Measurements from ENCODE around the gene ACOT12. TPM values are rescaled to one million over a fixed set of nuclear protein-coding genes. Genes with fewer than 3 reads are reported as not detected.

The ACOT12 gene
- total RNA-seq (ENCODE audit: unreplicated experiment), result not detected
- long read RNA-seq, result 0 reads

DNA sequence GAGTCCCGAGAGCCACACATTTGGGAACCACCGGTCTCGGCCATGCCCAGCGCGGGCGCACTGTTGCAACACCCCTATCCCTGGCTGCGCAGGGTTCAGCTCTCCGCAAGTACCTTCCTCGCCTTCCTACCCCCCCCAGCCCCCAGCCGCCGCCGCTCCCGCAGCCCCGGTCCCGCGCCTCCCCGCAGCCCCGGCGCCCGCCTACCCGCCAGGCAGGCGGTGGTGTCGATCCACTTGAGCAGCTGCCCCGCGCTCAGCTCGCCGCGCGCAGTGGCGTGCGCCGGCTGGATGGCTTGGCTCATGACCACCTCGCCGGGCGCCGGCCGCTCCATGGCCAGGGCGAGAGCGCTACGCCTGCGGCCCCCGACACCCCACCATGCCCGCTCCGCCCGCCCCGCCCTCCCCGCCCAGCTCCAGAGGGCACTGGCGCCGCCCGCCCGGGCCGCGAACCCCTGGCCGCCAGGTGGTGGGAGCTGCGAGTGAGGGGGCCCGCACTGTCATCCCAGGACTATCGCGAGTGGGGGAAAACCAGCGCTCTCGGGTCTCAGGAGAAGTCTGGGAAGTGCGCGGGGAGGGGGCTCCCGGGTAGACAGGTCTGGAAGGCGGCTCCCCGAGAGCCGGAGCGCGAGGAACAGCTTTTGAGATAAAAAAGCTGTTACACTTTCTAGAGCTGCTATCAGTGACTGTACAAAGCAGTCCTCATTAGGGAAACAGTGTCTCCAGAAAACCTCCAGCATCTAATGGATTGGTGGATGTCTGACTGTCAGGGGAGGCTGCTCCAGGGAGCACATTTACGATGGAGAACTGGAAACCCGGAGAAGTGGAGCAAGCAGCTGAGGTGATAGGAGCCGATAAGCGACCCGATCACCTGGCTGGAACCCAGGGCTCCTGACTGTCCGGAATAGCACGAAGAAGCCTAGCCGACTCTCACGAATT, at the start of gene ACOT12:
Gene ACOT12, minus strand, starts transcription at position 352 of the 936 bp plus-strand sequence. Its CDS starts 20 bp downstream, at position 332.
- H3K27me3 Mint-ChIP-seq (ENCODE audit: unreplicated experiment), result peaks cover 8% of the 10 kb centered on the region

DNA sequence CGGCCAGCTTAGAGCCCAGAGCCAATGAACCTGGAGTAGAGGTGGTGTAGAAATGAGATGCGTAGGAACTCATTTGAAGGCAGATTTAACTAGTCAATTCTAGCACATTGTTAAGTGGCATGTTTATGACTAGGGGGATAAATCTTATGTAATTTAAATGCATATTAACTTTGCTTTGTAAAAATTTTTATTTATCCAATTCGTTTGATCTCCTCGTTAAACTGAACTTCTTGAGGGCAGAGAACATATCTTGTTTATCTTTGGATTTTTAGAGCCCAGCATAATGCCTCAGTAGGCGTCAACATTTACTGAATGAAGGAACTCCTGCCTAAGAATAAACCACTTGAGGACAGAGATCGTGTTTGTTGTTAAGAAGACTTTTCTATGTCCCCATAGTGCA, 41.1 kb upstream of the ACOT12 start:
- Mint-ChIP-seq H3K27ac (ENCODE audit: unreplicated experiment) (no peak overlapping the region), H3K4me3 (ENCODE audit: unreplicated experiment) (no peak overlapping the region), H3K27me3 (ENCODE audit: unreplicated experiment) (peaks cover 1% of the 10 kb centered on the region), H3K4me1 (ENCODE audit: unreplicated experiment) (no peaks in the 10 kb centered on the region), H3K9me3 (ENCODE audit: unreplicated experiment) (no peaks in the 10 kb centered on the region), H3K36me3 (ENCODE audit: low read depth, unreplicated experiment) (peaks cover 10% of the 10 kb centered on the region)
- no peak for DNase-seq (ENCODE audit: low spot score)
- TF ChIP-seq, protein P1, sequence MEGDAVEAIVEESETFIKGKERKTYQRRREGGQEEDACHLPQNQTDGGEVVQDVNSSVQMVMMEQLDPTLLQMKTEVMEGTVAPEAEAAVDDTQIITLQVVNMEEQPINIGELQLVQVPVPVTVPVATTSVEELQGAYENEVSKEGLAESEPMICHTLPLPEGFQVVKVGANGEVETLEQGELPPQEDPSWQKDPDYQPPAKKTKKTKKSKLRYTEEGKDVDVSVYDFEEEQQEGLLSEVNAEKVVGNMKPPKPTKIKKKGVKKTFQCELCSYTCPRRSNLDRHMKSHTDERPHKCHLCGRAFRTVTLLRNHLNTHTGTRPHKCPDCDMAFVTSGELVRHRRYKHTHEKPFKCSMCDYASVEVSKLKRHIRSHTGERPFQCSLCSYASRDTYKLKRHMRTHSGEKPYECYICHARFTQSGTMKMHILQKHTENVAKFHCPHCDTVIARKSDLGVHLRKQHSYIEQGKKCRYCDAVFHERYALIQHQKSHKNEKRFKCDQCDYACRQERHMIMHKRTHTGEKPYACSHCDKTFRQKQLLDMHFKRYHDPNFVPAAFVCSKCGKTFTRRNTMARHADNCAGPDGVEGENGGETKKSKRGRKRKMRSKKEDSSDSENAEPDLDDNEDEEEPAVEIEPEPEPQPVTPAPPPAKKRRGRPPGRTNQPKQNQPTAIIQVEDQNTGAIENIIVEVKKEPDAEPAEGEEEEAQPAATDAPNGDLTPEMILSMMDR (IDR thresholded peaks at IDR 0.05; ENCODE audit: unreplicated experiment), result no peak

More for the DNA sequence above, at the start of gene ACOT12:
- no peaks in the 10 kb centered on the region for H3K36me3 Mint-ChIP-seq (ENCODE audit: low read depth, unreplicated experiment)
- TF ChIP-seq, protein P1 (IDR thresholded peaks at IDR 0.05; ENCODE audit: unreplicated experiment), result no peak
- peak; percentile 35 for DNase-seq (ENCODE audit: low spot score)
- no peaks in the 10 kb centered on the region for H3K9me3 Mint-ChIP-seq (ENCODE audit: unreplicated experiment)
- peaks cover 9% of the 10 kb centered on the region for H3K4me1 Mint-ChIP-seq (ENCODE audit: unreplicated experiment)
- H3K4me3 Mint-ChIP-seq (ENCODE audit: unreplicated experiment), result peak within 1 kb of the TSS; percentile 82
- H3K27ac Mint-ChIP-seq (ENCODE audit: unreplicated experiment), result no peak within 1 kb of the TSS

DNA sequence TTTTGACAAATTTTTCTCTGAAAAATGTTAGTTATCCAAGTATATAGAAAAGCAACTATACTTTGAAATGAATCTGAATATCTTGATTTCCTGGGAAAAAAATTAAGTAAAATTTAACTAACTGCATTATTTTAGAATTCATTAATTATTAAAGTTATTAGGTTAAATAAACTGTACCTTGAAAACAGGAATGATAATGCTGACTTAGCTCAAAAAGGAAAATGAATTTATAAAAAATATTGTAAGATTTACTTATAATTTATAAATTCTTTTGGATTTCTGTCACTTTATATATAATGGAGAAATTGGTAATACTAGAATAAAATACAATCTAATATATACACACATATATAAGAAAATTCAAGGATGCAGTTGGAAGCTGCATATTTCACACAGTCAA, 36.1 kb upstream of the ACOT12 start:
- no peaks in the 10 kb centered on the region for H3K4me1 Mint-ChIP-seq (ENCODE audit: unreplicated experiment)
- no peaks in the 10 kb centered on the region for H3K9me3 Mint-ChIP-seq (ENCODE audit: unreplicated experiment)
- TF ChIP-seq, protein P1 (IDR thresholded peaks at IDR 0.05; ENCODE audit: unreplicated experiment), result no peak
- no peak for DNase-seq (ENCODE audit: low spot score)
- no peak overlapping the region for H3K4me3 Mint-ChIP-seq (ENCODE audit: unreplicated experiment)
- H3K36me3 Mint-ChIP-seq (ENCODE audit: low read depth, unreplicated experiment), result peaks cover 10% of the 10 kb centered on the region
- peaks cover 1% of the 10 kb centered on the region for H3K27me3 Mint-ChIP-seq (ENCODE audit: unreplicated experiment)
- no peak overlapping the region for H3K27ac Mint-ChIP-seq (ENCODE audit: unreplicated experiment)

DNA sequence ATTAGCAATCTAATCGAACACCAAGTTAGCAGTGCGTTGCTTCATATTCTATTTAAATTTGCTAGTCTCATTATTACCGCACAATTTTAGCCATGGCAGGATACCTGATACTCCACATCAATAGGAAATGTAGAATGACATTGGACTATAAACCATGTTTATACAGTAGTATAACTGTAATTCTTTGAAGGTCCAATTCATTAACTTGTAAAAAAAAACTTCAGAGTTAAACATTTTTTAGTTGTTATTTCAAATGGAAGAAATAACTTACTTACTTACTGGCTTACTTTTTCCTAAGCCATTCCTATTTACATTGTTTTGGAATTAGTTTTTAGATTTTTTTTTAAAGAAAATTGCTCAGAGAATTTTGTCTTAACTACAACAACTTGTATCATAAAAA, 35.4 kb upstream of the ACOT12 start:
- TF ChIP-seq, protein P1 (IDR thresholded peaks at IDR 0.05; ENCODE audit: unreplicated experiment), result no peak
- Mint-ChIP-seq H3K4me3 (ENCODE audit: unreplicated experiment) (no peak overlapping the region), H3K36me3 (ENCODE audit: low read depth, unreplicated experiment) (peaks cover 5% of the 10 kb centered on the region), H3K4me1 (ENCODE audit: unreplicated experiment) (no peaks in the 10 kb centered on the region), H3K27me3 (ENCODE audit: unreplicated experiment) (peaks cover 1% of the 10 kb centered on the region), H3K27ac (ENCODE audit: unreplicated experiment) (no peak overlapping the region), H3K9me3 (ENCODE audit: unreplicated experiment) (no peaks in the 10 kb centered on the region)
- no peak for DNase-seq (ENCODE audit: low spot score)

DNA sequence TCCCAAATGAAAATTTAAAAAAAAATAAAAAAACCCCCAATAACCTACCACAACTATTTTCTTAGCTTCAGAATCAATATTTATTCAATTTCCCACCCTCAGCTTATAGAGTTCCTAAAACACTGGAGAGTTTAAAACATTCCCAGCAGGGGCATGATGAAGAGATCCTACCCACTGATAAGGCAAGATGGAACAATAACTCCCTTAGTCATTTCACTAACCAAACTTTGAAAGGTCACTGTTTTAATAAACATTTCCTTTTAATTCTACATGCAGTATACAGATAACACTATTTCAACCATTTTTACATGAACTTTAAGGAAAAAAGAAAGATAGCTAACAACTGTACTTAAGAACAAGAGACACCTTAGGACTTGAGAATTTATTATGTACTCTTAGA, 34.9 kb upstream of the ACOT12 start:
- Mint-ChIP-seq H3K9me3 (ENCODE audit: unreplicated experiment) (no peaks in the 10 kb centered on the region), H3K36me3 (ENCODE audit: low read depth, unreplicated experiment) (peaks cover 5% of the 10 kb centered on the region), H3K27me3 (ENCODE audit: unreplicated experiment) (peaks cover 1% of the 10 kb centered on the region), H3K4me3 (ENCODE audit: unreplicated experiment) (no peak overlapping the region), H3K27ac (ENCODE audit: unreplicated experiment) (no peak overlapping the region), H3K4me1 (ENCODE audit: unreplicated experiment) (no peaks in the 10 kb centered on the region)
- no peak for DNase-seq (ENCODE audit: low spot score)
- TF ChIP-seq, protein P1 (IDR thresholded peaks at IDR 0.05; ENCODE audit: unreplicated experiment), result no peak
